Hindlimb muscle (tissue), 1 donor: Measurements from ENCODE around the gene CCT4. TPM values are rescaled to one million over a fixed set of nuclear protein-coding genes. Genes with fewer than 3 reads are reported as not detected.
"Not testable (repeated sequence)": the region's sequence is repeated elsewhere in the genome, so short reads cannot be mapped to it uniquely, and the experiment has no call there.

Source experiments
- DNase-seq: peaks from one replicate; pipeline ENCODE4 v3.0.0-alpha.2; 2013
- polyA plus RNA-seq: library from polyadenylated mRNA; unstranded; fragments of 120-200 nt; gene quantifications from one replicate; pipeline ENCODE4 v1.2.1, GENCODE V29; 2013; ENCODE audit not compliant: insufficient read length

The CCT4 gene
- polyA plus RNA-seq, 1 donor, result 112 TPM

- DNase-seq, result not testable (repeated sequence)
Observed at GRCh38 chr2:61879351-61879750, 9.1 kb downstream of the CCT4 start.

GRCh38 chr2:61878761-61879160 lies 9.7 kb downstream of the CCT4 start:
- no peak for DNase-seq

GRCh38 chr2:61877571-61878245 lies 10.7 kb downstream of the CCT4 start:
- DNase-seq, result no peak

GRCh38 chr2:61876400-61876799 lies 12.1 kb downstream of the CCT4 start:
- DNase-seq, result no peak

GRCh38 chr2:61866482-61867089 lies 21.9 kb downstream of the CCT4 start:
- DNase-seq, result not testable (repeated sequence)

GRCh38 chr2:61862085-61862484 lies 26.4 kb downstream of the CCT4 start:
- no peak for DNase-seq

GRCh38 chr2:61857224-61857623 lies 31.2 kb downstream of the CCT4 start:
- DNase-seq, result no peak

- DNase-seq, result no peak
Observed at GRCh38 chr2:61855318-61855613, 33.2 kb downstream of the CCT4 start.

GRCh38 chr2:61854564-61855317 lies 33.7 kb downstream of the CCT4 start:
- peak; percentile 91 for DNase-seq

GRCh38 chr2:61853847-61854563 lies 34.5 kb downstream of the CCT4 start, which contains the start of gene FAM161A:
Gene FAM161A, minus strand, starts transcription at chr2:61854060. Its CDS starts 19 bp downstream, at chr2:61854041.
- DNase-seq, result peak; percentile 90

GRCh38 chr2:61853086-61853846 lies 35.2 kb downstream of the CCT4 start:
- no peak for DNase-seq

- DNase-seq, result not testable (repeated sequence)
Observed at GRCh38 chr2:61851270-61851669, 37.2 kb downstream of the CCT4 start.

- no peak for DNase-seq
Observed at GRCh38 chr2:61845320-61845719, 43.1 kb downstream of the CCT4 start.

- no peak for DNase-seq
Observed at GRCh38 chr2:61841286-61841685, 47.2 kb downstream of the CCT4 start.

- no peak for DNase-seq
Observed at GRCh38 chr2:61834893-61835292, 53.6 kb downstream of the CCT4 start.

- DNase-seq, result no peak
Observed at GRCh38 chr2:61833971-61834370, 54.5 kb downstream of the CCT4 start.

GRCh38 chr2:61832183-61832841 lies 56.1 kb downstream of the CCT4 start:
- DNase-seq, result no peak

GRCh38 chr2:61822255-61822654 lies 66.2 kb downstream of the CCT4 start:
- no peak for DNase-seq
